MM.1S (cell line): ENCODE measurements around the gene UBC.
A peak's percentile ranks its signal among the peaks of the same experiment; 100 is the strongest.

ENCODE experiments used
- DNase-seq: peaks from one replicate; pipeline ENCODE4 v3.0.0-alpha.2; 2015
- H2AFZ ChIP-seq: fragments of 300-600 bp; sonication (generic); 2 replicates; pipeline ENCODE4 v1.6.0; 2016; ENCODE audit warnings: antibody characterized with exemption, low read length
- H3F3A ChIP-seq: fragments of 300-600 bp; sonication (generic); 2 replicates; pipeline ENCODE4 v1.6.1; 2016; ENCODE audit warnings: mild to moderate bottlenecking, antibody characterized with exemption, low read length, moderate library complexity, mixed read lengths; ENCODE audit not compliant: insufficient read depth
- H3K27ac ChIP-seq: fragments of 300-600 bp; sonication (generic); 2 replicates; pipeline ENCODE4 v1.5.1; 2016; ENCODE audit warnings: mild to moderate bottlenecking, low read length
- H3K27me3 ChIP-seq: fragments of 300-600 bp; sonication (generic); replicated peaks from 2 replicates; pipeline ENCODE4 v1.6.0; 2016; ENCODE audit warnings: low read length; ENCODE audit not compliant: insufficient read depth
- H3K36me3 ChIP-seq: fragments of 300-600 bp; sonication (generic); replicated peaks from 2 replicates; pipeline ENCODE4 v1.6.1; 2016; ENCODE audit warnings: mild to moderate bottlenecking, low read length, mixed read lengths; ENCODE audit not compliant: insufficient read depth
- H3K4me1 ChIP-seq: fragments of 300-600 bp; sonication (generic); 2 replicates; pipeline ENCODE4 v1.6.1; 2016; ENCODE audit warnings: low read length, mixed read lengths
- H3K4me2 ChIP-seq: fragments of 300-600 bp; sonication (generic); 2 replicates; pipeline ENCODE4 v1.6.0; 2016; ENCODE audit warnings: low read depth, low read length
- H3K4me3 ChIP-seq: fragments of 300-600 bp; sonication (generic); 2 replicates; pipeline ENCODE4 v1.5.1; 2016; ENCODE audit warnings: low read length, mixed read lengths
- H3K79me2 ChIP-seq: fragments of 300-600 bp; sonication (generic); 2 replicates; pipeline ENCODE4 v1.6.1; 2016; ENCODE audit warnings: mixed run types, low read length, mixed read lengths
- H3K9ac ChIP-seq: fragments of 300-600 bp; sonication (generic); 2 replicates; pipeline ENCODE4 v1.6.1; 2016; ENCODE audit warnings: low read length, mixed read lengths
- H3K9me2 ChIP-seq: fragments of 300-600 bp; sonication (generic); replicated peaks from 2 replicates; pipeline ENCODE4 v1.6.1; 2016; ENCODE audit warnings: mild to moderate bottlenecking, low read length, mixed read lengths; ENCODE audit not compliant: insufficient read depth
- H3K9me3 ChIP-seq: fragments of 300-600 bp; sonication (generic); replicated peaks from 2 replicates; pipeline ENCODE4 v1.6.1; 2016; ENCODE audit warnings: mild to moderate bottlenecking, low read length, mixed read lengths; ENCODE audit not compliant: insufficient read depth
- H4K20me1 ChIP-seq: fragments of 300-600 bp; sonication (generic); 2 replicates; pipeline ENCODE4 v1.6.1; 2016; ENCODE audit warnings: mild to moderate bottlenecking, low read length, moderate library complexity, mixed read lengths; ENCODE audit not compliant: insufficient read depth
- CTCF ChIP-seq: fragments of 300-600 bp; sonication (generic); IDR thresholded peaks from 2 replicates; pipeline ENCODE4 v1.5.1; 2016; ENCODE audit warnings: antibody characterized with exemption, low read length, mixed read lengths
- EZH2 ChIP-seq: fragments of 300-600 bp; sonication (generic); optimal IDR thresholded peaks from 2 replicates; pipeline ENCODE3; 2017; ENCODE audit warnings: low read depth, mild to moderate bottlenecking, antibody characterized with exemption, low read length, mixed read lengths
- EZH2phosphoT487 ChIP-seq: fragments of 300-600 bp; sonication (generic); IDR thresholded peaks from 2 replicates; pipeline ENCODE4 v1.6.1; 2018; ENCODE audit warnings: antibody characterized with exemption, low read length

The UBC gene

GRCh38 chr12:124946447-124946793, 32.0 kb upstream of the UBC start:
- no peaks in the 10 kb centered on the region for H3K9me3 ChIP-seq
- H3K27ac ChIP-seq, result no peak overlapping the region
- no peak overlapping the region for H3K4me2 ChIP-seq
- no peaks in the 10 kb centered on the region for H3F3A ChIP-seq
- H4K20me1 ChIP-seq, result no peaks in the 10 kb centered on the region
- H3K9me2 ChIP-seq, result no peaks in the 10 kb centered on the region
- H3K4me3 ChIP-seq, result no peak overlapping the region
- no peak overlapping the region for H3K9ac ChIP-seq
- no peaks in the 10 kb centered on the region for H3K36me3 ChIP-seq
- H3K27me3 ChIP-seq, result no peaks in the 10 kb centered on the region
- no peaks in the 10 kb centered on the region for H3K4me1 ChIP-seq
- H2AFZ ChIP-seq, result no peak overlapping the region
- TF ChIP-seq EZH2 (no peak), CTCF (no peak), EZH2phosphoT487 (no peak)
- no peak for DNase-seq
- no peaks in the 10 kb centered on the region for H3K79me2 ChIP-seq

DNA sequence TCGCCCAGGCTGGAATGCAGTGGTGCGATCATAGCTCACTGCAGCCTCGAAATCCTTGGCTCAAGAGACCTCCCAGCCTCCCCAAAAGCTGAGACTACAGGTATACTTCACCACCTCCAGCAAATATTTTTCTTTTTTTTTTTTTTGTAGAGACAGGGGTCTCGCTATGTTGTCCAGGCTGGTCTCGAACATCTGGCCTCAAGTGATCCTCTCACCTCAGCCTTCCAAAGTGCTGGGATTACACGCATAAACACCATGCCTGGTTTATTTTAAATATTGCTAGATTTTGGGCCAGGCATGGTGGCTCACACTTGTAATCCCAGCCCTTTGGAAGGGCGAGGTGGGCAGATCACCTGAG, 26.7 kb upstream of the UBC start:
- no peaks in the 10 kb centered on the region for H3K27me3 ChIP-seq
- TF ChIP-seq EZH2phosphoT487, result no peak
- no peaks in the 10 kb centered on the region for H3K79me2 ChIP-seq
- peak overlapping the region; percentile 87; the same call in 1 of the 2 replicates for H3K4me2 ChIP-seq
- DNase-seq, result no peak
- H3F3A ChIP-seq, result peaks cover 29% of the 10 kb centered on the region
- 0 out of 2 replicates have a peak, but pooled peaks cover 5% of the 10 kb centered on the region for H3K4me1 ChIP-seq
- H3K36me3 ChIP-seq, result no peaks in the 10 kb centered on the region
- peak overlapping the region; percentile 66; the same call in 1 of the 2 replicates for H3K9ac ChIP-seq
- peak overlapping the region; percentile 90; the same call in 1 of the 2 replicates for H3K27ac ChIP-seq
- no peaks in the 10 kb centered on the region for H4K20me1 ChIP-seq
- H3K9me3 ChIP-seq, result no peaks in the 10 kb centered on the region
- no peaks in the 10 kb centered on the region for H3K9me2 ChIP-seq
- no peak overlapping the region for H2AFZ ChIP-seq
- peak overlapping the region; percentile 71 for H3K4me3 ChIP-seq

GRCh38 chr12:124940393-124941169, 26.1 kb upstream of the UBC start:
- H2AFZ ChIP-seq, result peak overlapping the region; percentile 69

More at GRCh38 chr12:124940393-124941169, 26.1 kb upstream of the UBC start:
- H3K27ac ChIP-seq, result peak overlapping the region; percentile 90
- peak overlapping the region; percentile 87 for H3K4me2 ChIP-seq
- no peaks in the 10 kb centered on the region for H3K9me2 ChIP-seq
- H3K4me3 ChIP-seq, result peak overlapping the region; percentile 71
- no peak for TF ChIP-seq EZH2
- TF ChIP-seq CTCF, result peak; percentile 73
- H3K36me3 ChIP-seq, result no peaks in the 10 kb centered on the region
- no peaks in the 10 kb centered on the region for H3K9me3 ChIP-seq
- DNase-seq, result peak; percentile 76
- H3F3A ChIP-seq, result peaks cover 29% of the 10 kb centered on the region
- H4K20me1 ChIP-seq, result no peaks in the 10 kb centered on the region
- H3K9ac ChIP-seq, result peak overlapping the region; percentile 66; the same call in 1 of the 2 replicates
- H3K79me2 ChIP-seq, result no peaks in the 10 kb centered on the region
- 0 out of 2 replicates have a peak, but pooled peaks cover 5% of the 10 kb centered on the region for H3K4me1 ChIP-seq
- no peaks in the 10 kb centered on the region for H3K27me3 ChIP-seq
